ENCODE results near the gene UNC45B.
"Not testable (repeated sequence)": the region's sequence is repeated elsewhere in the genome, so short reads cannot be mapped to it uniquely, and the experiment has no call there.

- TF ChIP-seq TBP (IDR thresholded peaks at IDR 0.05; ENCODE audit: low read depth, low read length); ZNF274 (IDR thresholded peaks at IDR 0.05; ENCODE audit: borderline replicate concordance, extremely low read depth, low read length); POLR2AphosphoS5 (IDR thresholded peaks at IDR 0.05; ENCODE audit: low read depth, low read length); TAF1 (IDR thresholded peaks at IDR 0.05; ENCODE audit: low read depth, low read length); CTCF (IDR thresholded peaks at IDR 0.05; ENCODE audit: control extremely low read depth in 1 of 3, insufficient read depth in 1 of 3, low read depth in 1 of 3, low read length in 3 of 3); JUND (IDR thresholded peaks at IDR 0.05; ENCODE audit: low read length); SAP30 (IDR thresholded peaks at IDR 0.05; ENCODE audit: insufficient read depth, insufficient replicate concordance, low read length); JUN (IDR thresholded peaks at IDR 0.05; ENCODE audit: low read depth, low read length); PHF8 (conservative IDR thresholded peaks at IDR 0.05; ENCODE audit: low read depth, low read length); EZH2 (IDR thresholded peaks at IDR 0.05; ENCODE audit: low read depth, low read length, severe bottlenecking); RBBP5 (IDR thresholded peaks at IDR 0.05; ENCODE audit: borderline replicate concordance, low read depth, low read length); USF2 (IDR thresholded peaks at IDR 0.05; ENCODE audit: low read length): not testable (repeated sequence)
Measured at GRCh38 chr17:35195062-35195461, 47.4 kb downstream of the UNC45B start.
